Thoracic aorta (tissue), 2 donors: ENCODE data around the gene CDSN. TPM values are rescaled to one million over a fixed set of nuclear protein-coding genes. Genes with fewer than 3 reads are reported as not detected.

ENCODE experiments used
- ATAC-seq: fragments of 150-250 bp; one replicate; pipeline ENCODE4 v1.8.0; 2017; ENCODE audit warnings: low read depth; ENCODE audit not compliant: insufficient number of reproducible peaks, low FRiP score
- DNase-seq: peaks from one replicate; pipeline ENCODE4 v3.0.0-alpha.2; 2020; ENCODE audit warnings: low spot score
- H3K27ac ChIP-seq, 2 donors: fragments of 200-600 bp; sonication (generic); 1 replicate in 1 of 2; 2 replicates in 1 of 2; pipeline ENCODE4 v1.5.1; 2016; ENCODE audit warnings: mild to moderate bottlenecking in 2 of 2, moderate library complexity in 2 of 2
- H3K27me3 ChIP-seq: fragments of 200-600 bp; sonication (generic); replicated peaks from 2 replicates; pipeline ENCODE4 v1.6.0; 2016; ENCODE audit warnings: mild to moderate bottlenecking; ENCODE audit not compliant: insufficient read depth
- H3K36me3 ChIP-seq: fragments of 200-600 bp; sonication (generic); one replicate; pipeline ENCODE4 v1.5.1; 2016
- H3K4me1 ChIP-seq, 2 donors: fragments of 200-600 bp; sonication (generic); 1 replicate in 1 of 2; 2 replicates in 1 of 2; pipeline versions ENCODE4 v1.5.1 to v1.6.0; 2016; ENCODE audit warnings: low read depth in 2 of 2, mild to moderate bottlenecking in 1 of 2; ENCODE audit not compliant: control insufficient read depth in 1 of 2
- H3K4me3 ChIP-seq: fragments of 200-600 bp; sonication (generic); 2 replicates; pipeline ENCODE4 v1.5.1; 2016; ENCODE audit warnings: mild to moderate bottlenecking
- H3K9me3 ChIP-seq: fragments of 200-600 bp; sonication (generic); 2 replicates; pipeline ENCODE4 v1.5.1; 2016
- CTCF ChIP-seq: fragments of 200-600 bp; sonication (generic); IDR thresholded peaks from one replicate; pipeline ENCODE4 v1.5.1; 2019; ENCODE audit warnings: antibody characterized with exemption
- total RNA-seq, 2 donors: library from RNA; depleted of rRNA; stranded (reverse); fragments of >200 nt; gene quantifications; one replicate each; pipeline versions ENCODE4 v1.1.0 to v1.2.3, GENCODE V29; 2016

Gene CDSN
- total RNA-seq, 2 donors from 2014 or later: 0.28 to 1.6 TPM

- DNase-seq: no peak
- Histone ChIP-seq H3K4me1 (peaks cover 10 to 17% of the 10 kb centered on the region in 2 donors), H3K9me3 (no peaks in the 10 kb centered on the region), H3K36me3 (no peaks in the 10 kb centered on the region), H3K4me3 (no peak overlapping the region), H3K27ac (no peak overlapping the region), H3K27me3 (no peaks in the 10 kb centered on the region)
- TF ChIP-seq CTCF: no peak
- no peak for ATAC-seq
Observed at GRCh38 chr6:31126396-31127175, 6.3 kb upstream of the CDSN start.

GRCh38 chr6:31125586-31126363, 5.5 kb upstream of the CDSN start:
- no peak overlapping the region for H3K4me3 ChIP-seq
- H3K27me3 ChIP-seq: no peaks in the 10 kb centered on the region
- TF ChIP-seq CTCF: no peak
- no peak for ATAC-seq
- DNase-seq: no peak
- no peak overlapping the region for H3K27ac ChIP-seq
- H3K4me1 ChIP-seq: peaks cover 10 to 17% of the 10 kb centered on the region in 2 donors
- H3K9me3 ChIP-seq: no peaks in the 10 kb centered on the region
- H3K36me3 ChIP-seq: no peaks in the 10 kb centered on the region

DNA sequence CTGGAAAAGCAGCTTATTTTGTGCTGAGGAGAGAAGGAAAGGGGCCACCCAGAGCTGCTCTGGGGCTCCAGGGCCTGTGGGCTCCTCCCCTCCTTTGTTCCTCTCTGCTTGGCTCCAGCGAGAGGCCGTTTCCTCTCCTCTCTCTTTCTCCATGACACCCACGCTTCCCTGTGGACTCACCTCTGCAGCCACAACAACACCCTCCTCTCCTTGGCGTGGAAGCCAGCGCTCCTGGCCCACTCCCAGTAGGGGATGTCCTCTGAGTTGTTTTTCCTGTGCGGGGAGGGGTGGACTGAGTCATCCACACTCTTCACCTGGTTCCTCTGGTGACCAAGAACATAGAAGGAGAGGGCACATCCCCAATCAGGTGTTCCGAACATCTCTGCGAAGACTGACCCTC, 4.9 kb upstream of the CDSN start:
- H3K9me3 ChIP-seq: no peaks in the 10 kb centered on the region
- H3K36me3 ChIP-seq: no peaks in the 10 kb centered on the region
- no peak for DNase-seq
- no peak for TF ChIP-seq CTCF
- no peaks in the 10 kb centered on the region for H3K27me3 ChIP-seq
- no peak overlapping the region for H3K27ac ChIP-seq
- no peak overlapping the region for H3K4me3 ChIP-seq
- no peak for ATAC-seq
- H3K4me1 ChIP-seq: peaks cover 10 to 17% of the 10 kb centered on the region in 2 donors

GRCh38 chr6:31122791-31123706, 2.8 kb upstream of the CDSN start:
- Histone ChIP-seq H3K4me1 (peaks cover 10 to 17% of the 10 kb centered on the region in 2 donors), H3K36me3 (no peaks in the 10 kb centered on the region), H3K4me3 (peak overlapping the region; percentile 17), H3K27me3 (no peaks in the 10 kb centered on the region), H3K27ac (peak overlapping the region; percentile 51 to 61), H3K9me3 (no peaks in the 10 kb centered on the region)
- no peak for TF ChIP-seq CTCF
- peak; percentile 61 for ATAC-seq
- DNase-seq: no peak
